Tibial nerve (tissue), 4 donors: ENCODE results near the gene PTGER3. TPM values are rescaled to one million over a fixed set of nuclear protein-coding genes. Genes with fewer than 3 reads are reported as not detected.

ENCODE experiments used
- DNase-seq, 2 donors: peaks; one replicate each; pipeline ENCODE4 v3.0.0-alpha.2; 2019; ENCODE audit warnings: low spot score in 2 of 2
- H3K27ac ChIP-seq, 4 donors: fragments of 200-600 bp; sonication (generic) in 3 of 4; one replicate each; pipeline ENCODE4 v1.5.1; 2017 to 2019; ENCODE audit warnings: mild to moderate bottlenecking in 1 of 4
- H3K27me3 ChIP-seq, 2 donors: fragments of 200-600 bp; sonication (generic) in 1 of 2; one replicate each; pipeline versions ENCODE4 v1.5.1 to v1.6.0; 2017 to 2019
- H3K36me3 ChIP-seq, 3 donors: fragments of 200-600 bp; sonication (generic); one replicate each; pipeline ENCODE4 v1.5.1; 2018 to 2019
- H3K4me1 ChIP-seq, 4 donors: fragments of 200-600 bp; sonication (generic) in 3 of 4; one replicate each; pipeline ENCODE4 v1.5.1; 2017 to 2019
- H3K4me3 ChIP-seq, 4 donors: fragments of 200-600 bp; sonication (generic) in 3 of 4; one replicate each; pipeline ENCODE4 v1.5.1; 2017 to 2019; ENCODE audit warnings: mild to moderate bottlenecking in 1 of 4, moderate library complexity in 1 of 4
- H3K9me3 ChIP-seq, 4 donors: fragments of 200-600 bp; sonication (generic) in 3 of 4; one replicate each; pipeline ENCODE4 v1.5.1; 2017 to 2019
- CTCF ChIP-seq, 5 experiments: fragments of 200-600 bp in 3 of 5; fragments of 450-650 bp in 2 of 5; sonication (generic) in 3 of 5; IDR thresholded peaks; one replicate each; pipeline ENCODE4 v1.5.1; 2016 to 2019; ENCODE audit warnings: antibody characterized with exemption in 5 of 5, mild to moderate bottlenecking in 3 of 5, moderate library complexity in 2 of 5
- EP300 ChIP-seq, 2 donors: sonication (generic); formaldehyde crosslinking; IDR thresholded peaks; one replicate each; pipeline ENCODE4 v1.6.1; 2017; ENCODE audit warnings: antibody characterized with exemption in 2 of 2, mild to moderate bottlenecking in 1 of 2
- POLR2A ChIP-seq, 2 donors: fragments of 450-650 bp; IDR thresholded peaks; one replicate each; pipeline ENCODE4 v1.6.1; 2017; ENCODE audit warnings: antibody characterized with exemption in 2 of 2, mild to moderate bottlenecking in 2 of 2, moderate library complexity in 2 of 2
- WGBS, 2 donors: methylation state at CpG; one replicate each; pipeline ENCODE4 v1.1.5; 2018; 5-methylcytosine and 5-hydroxymethylcytosine counted together
- total RNA-seq, 4 donors: library from RNA; depleted of rRNA; stranded (reverse); fragments of >200 nt; gene quantifications; one replicate each; pipeline ENCODE4 v1.1.0, GENCODE V29; 2016

The PTGER3 gene
- total RNA-seq, 4 donors from 2014 or later, result 11.0 to 76.2 (median 26.7) TPM

GRCh38 chr1:71001624-71002023 lies 46.0 kb downstream of the PTGER3 start:
- TF ChIP-seq POLR2A (IDR thresholded peaks at IDR 0.05) (no peak), CTCF (IDR thresholded peaks at IDR 0.05) (no peak), EP300 (IDR thresholded peaks at IDR 0.05) (no peak)
- DNase-seq, result no peak
- Histone ChIP-seq H3K4me1 (no peaks in the 10 kb centered on the region), H3K9me3 (no peaks in the 10 kb centered on the region), H3K4me3 (no peak overlapping the region), H3K36me3 (no peaks in the 10 kb centered on the region), H3K27me3 (no peaks in the 10 kb centered on the region), H3K27ac (no peak overlapping the region)
- WGBS, 2 donors, result 66 to 71% methylated on average over 2 of the region's 2 CpGs

DNA sequence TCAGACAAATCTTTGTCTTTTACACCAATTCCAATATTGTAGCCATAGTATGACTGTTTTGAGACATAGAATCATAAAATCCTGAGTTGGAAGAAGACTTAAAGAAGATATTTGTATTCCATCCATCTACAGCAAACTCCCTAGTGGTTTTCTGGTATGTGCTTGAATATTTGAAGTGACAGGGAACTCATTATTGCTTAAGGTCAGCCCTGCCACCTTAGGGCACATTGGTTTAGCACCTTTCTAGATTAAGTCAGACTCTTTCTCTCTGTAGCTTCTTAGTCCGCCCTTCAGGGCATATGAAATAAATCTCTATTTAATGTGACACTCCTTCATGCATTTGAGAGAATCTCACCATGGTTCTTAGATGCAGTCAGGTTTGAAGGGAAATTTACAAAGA lies 49.8 kb downstream of the PTGER3 start:
- H3K36me3 ChIP-seq, result no peaks in the 10 kb centered on the region
- no peaks in the 10 kb centered on the region for H3K27me3 ChIP-seq
- no peaks in the 10 kb centered on the region for H3K4me1 ChIP-seq
- H3K27ac ChIP-seq, result no peak overlapping the region
- no peaks in the 10 kb centered on the region for H3K9me3 ChIP-seq
- WGBS, 2 donors, result 76 to 89% methylated on average over 1 of the region's 1 CpG
- no peak overlapping the region for H3K4me3 ChIP-seq
- DNase-seq, result no peak
- no peak for TF ChIP-seq EP300 (IDR thresholded peaks at IDR 0.05)
- no peak for TF ChIP-seq POLR2A (IDR thresholded peaks at IDR 0.05)
- TF ChIP-seq CTCF (IDR thresholded peaks at IDR 0.05), result no peak

GRCh38 chr1:70994753-70995268 lies 52.8 kb downstream of the PTGER3 start:
- no peaks in the 10 kb centered on the region for H3K36me3 ChIP-seq
- no peak overlapping the region for H3K27ac ChIP-seq
- DNase-seq, result no peak
- H3K27me3 ChIP-seq, result no peaks in the 10 kb centered on the region
- H3K9me3 ChIP-seq, result no peaks in the 10 kb centered on the region
- 76 to 81% methylated on average over 1 of the region's 1 CpG for WGBS, 2 donors
- TF ChIP-seq CTCF (IDR thresholded peaks at IDR 0.05) (no peak), EP300 (IDR thresholded peaks at IDR 0.05) (no peak)
- no peaks in the 10 kb centered on the region for H3K4me1 ChIP-seq
- no peak overlapping the region for H3K4me3 ChIP-seq

DNA sequence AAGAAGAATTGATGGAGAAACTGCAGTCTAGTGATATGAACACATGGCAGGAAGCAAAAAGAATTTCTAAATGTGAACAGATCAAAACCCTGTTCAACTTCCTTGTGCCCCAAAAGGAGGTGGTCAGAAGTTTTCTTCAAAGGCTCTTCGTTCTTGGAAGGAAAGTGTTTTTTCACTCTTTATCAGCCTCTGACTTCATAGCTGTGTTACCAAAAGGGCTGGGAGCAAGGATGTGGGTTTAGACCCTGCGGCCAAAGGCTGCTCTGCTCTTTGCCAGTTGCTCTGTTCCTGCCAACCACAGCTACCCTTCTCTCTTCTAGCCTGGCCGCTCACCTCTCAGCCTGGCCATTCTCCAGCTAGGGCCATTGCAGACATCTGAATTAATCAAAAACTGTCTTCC lies 53.8 kb downstream of the PTGER3 start:
- Histone ChIP-seq H3K36me3 (no peaks in the 10 kb centered on the region), H3K9me3 (no peaks in the 10 kb centered on the region), H3K4me1 (no peaks in the 10 kb centered on the region), H3K4me3 (no peak overlapping the region), H3K27ac (no peak overlapping the region), H3K27me3 (no peaks in the 10 kb centered on the region)
- no peak for DNase-seq
- TF ChIP-seq POLR2A (IDR thresholded peaks at IDR 0.05), result no peak
- no peak for TF ChIP-seq CTCF (IDR thresholded peaks at IDR 0.05)
- no peak for TF ChIP-seq EP300 (IDR thresholded peaks at IDR 0.05)
- 76% methylated on average over 3 of the region's 3 CpGs for WGBS, 2 donors

DNA sequence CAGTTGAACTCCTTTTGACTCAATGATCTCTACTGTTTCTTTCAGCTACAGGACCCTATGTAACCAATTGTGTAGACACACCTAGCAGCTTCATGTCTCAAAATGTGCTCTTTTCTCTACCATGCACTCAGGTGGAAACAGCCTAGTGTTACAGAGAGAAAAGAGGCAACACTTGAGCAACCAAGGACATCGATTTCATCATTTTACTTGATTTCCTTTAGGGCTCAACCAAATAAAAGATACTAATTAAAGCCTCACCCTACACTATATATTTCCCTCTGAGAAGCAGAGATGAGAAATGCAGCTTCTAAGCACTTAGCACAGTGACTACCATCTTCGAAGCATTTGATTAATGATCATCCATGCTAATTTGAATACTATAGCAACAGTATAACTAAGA lies 55.1 kb downstream of the PTGER3 start:
- 79 to 92% methylated on average over 2 of the region's 2 CpGs for WGBS, 2 donors
- no peak for DNase-seq
- TF ChIP-seq EP300 (IDR thresholded peaks at IDR 0.05) (no peak), CTCF (IDR thresholded peaks at IDR 0.05) (no peak), POLR2A (IDR thresholded peaks at IDR 0.05) (no peak)
- Histone ChIP-seq H3K9me3 (no peaks in the 10 kb centered on the region), H3K27me3 (no peaks in the 10 kb centered on the region), H3K4me1 (no peaks in the 10 kb centered on the region), H3K4me3 (no peak overlapping the region), H3K27ac (no peak overlapping the region), H3K36me3 (no peaks in the 10 kb centered on the region)
